GM12872 (cell line): ENCODE results near the gene RSRC1.

Source experiments
- CTCF ChIP-seq: IDR thresholded peaks from 3 replicates; pipeline ENCODE4 v1.5.1; 2011; ENCODE audit warnings: low read depth, mild to moderate bottlenecking, low read length, moderate library complexity; ENCODE audit not compliant: insufficient read depth

The RSRC1 gene

GRCh38 chr3:158247288-158247687, 137.4 kb downstream of the RSRC1 start:
- no peak for TF ChIP-seq CTCF

- no peak for TF ChIP-seq CTCF
Observed at GRCh38 chr3:158248261-158248660, 138.4 kb downstream of the RSRC1 start.

GRCh38 chr3:158249183-158249582, 139.3 kb downstream of the RSRC1 start:
- TF ChIP-seq CTCF, result no peak

GRCh38 chr3:158258619-158259018, 148.7 kb downstream of the RSRC1 start:
- TF ChIP-seq CTCF, result no peak

- no peak for TF ChIP-seq CTCF
Observed at GRCh38 chr3:158260392-158260791, 150.5 kb downstream of the RSRC1 start.

- no peak for TF ChIP-seq CTCF
Observed at GRCh38 chr3:158261371-158261991, 151.6 kb downstream of the RSRC1 start.

GRCh38 chr3:158264894-158265293, 155.0 kb downstream of the RSRC1 start:
- TF ChIP-seq CTCF, result no peak
